GM12892 (cell line): ENCODE results near the gene INPP4B.

Source experiments
- POLR2A ChIP-seq: IDR thresholded peaks from 2 replicates; pipeline ENCODE4 v1.6.1; 2011; ENCODE audit warnings: low read depth, low read length, control low read depth
- POLR2AphosphoS5 ChIP-seq: IDR thresholded peaks from 2 replicates; pipeline ENCODE4 v1.6.1; 2011; ENCODE audit warnings: low read depth, low read length, control low read depth

DNA sequence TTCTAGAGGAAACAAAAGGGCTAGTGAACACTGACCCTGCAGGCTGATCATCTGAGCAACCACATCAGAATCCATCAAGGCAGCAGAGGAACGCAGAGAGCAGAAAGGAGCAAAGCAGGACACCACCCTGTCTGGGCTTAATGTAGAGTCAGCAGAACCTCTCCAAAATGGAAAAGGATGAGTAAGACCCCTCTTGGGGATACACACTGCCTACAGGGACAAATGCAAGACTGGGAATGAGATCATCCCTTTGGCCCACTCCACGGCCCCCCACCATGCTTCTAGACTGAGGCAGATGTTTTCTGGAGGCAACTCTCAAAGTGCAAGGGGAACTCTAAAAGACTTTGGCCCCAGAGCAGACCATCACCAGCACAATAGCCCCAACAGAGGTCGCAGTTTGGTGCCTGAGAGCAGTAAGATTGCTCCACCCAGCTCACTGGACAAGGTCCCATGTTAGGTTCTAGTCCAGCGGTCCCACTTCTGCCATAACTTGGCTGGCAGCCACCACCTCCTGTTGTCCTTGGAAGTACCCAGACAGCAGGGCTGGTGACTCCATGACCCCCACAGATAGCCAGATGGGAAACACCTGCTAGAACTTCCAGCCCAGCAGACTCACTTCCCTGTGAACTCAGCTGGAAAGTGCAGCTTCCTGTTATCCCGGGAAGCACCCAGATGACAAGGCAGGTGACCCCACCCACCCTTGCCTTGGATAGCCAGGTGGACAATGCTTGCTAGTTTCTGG is 372.7 kb downstream of the INPP4B start:
- no peak for TF ChIP-seq POLR2A
- TF ChIP-seq POLR2AphosphoS5: no peak
